ENCODE measurements around the gene TGFBR1.

TGFBR1 gene

DNA sequence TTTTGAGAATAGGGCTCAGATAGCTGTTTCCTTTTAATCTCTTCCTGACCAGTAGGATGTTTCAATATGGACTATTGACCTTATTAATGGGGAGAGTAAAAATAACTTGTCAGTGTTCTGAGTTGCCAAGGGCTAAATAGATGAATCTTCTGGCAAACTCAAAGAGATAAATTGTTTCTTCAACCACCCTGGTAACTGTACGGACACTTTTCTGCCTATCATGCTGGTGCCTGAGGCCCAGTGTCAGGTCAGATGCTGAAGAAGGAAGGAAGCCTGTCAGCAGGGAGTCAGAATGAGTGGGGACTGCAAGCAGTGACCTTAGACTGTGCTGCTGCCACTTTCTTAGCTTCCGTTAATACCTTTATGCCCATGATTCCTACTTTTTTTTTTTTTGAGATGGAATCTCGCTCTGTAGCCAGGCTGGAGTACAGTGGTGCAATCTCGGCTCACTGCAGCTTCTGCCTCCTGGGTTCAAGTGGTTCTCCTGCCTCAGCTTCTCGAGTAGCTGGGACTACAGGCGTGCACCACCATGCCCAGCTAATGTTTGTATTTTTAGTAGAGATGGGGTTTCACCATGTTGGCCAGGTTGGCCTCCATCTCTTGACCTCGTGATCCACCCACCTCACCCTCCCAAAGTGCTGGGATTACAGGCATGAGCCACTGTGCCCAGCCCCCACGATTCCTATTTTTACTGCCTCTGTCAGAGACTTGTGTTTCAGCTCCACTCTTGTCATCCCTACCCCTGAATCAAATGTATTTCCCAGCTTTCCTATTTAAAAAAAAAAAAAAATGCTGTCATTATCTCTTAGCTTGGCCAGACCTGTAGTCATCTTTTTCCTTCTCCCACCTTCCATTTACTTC is 33.7 kb downstream of the TGFBR1 start:
- no peak for DNase-seq

DNA sequence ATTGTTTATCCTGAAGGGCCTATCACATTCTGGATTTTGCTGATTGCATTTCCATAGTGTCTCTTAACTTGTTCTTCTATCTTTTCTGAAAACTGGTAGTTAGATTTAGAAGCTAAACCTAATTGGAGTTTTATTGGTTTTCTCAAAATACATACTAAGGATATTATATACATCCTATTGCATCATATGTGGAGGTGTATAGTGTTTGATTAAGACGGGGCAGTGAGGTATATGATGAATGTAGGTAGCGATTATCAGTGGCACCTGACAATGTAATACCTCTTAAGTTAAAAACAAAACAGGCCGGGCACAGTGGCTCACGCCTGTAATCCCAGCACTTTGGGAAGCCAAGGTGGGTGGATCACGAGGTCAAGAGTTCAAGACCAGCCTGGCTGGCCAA is 35.0 kb downstream of the TGFBR1 start:
- DNase-seq = no peak

DNA sequence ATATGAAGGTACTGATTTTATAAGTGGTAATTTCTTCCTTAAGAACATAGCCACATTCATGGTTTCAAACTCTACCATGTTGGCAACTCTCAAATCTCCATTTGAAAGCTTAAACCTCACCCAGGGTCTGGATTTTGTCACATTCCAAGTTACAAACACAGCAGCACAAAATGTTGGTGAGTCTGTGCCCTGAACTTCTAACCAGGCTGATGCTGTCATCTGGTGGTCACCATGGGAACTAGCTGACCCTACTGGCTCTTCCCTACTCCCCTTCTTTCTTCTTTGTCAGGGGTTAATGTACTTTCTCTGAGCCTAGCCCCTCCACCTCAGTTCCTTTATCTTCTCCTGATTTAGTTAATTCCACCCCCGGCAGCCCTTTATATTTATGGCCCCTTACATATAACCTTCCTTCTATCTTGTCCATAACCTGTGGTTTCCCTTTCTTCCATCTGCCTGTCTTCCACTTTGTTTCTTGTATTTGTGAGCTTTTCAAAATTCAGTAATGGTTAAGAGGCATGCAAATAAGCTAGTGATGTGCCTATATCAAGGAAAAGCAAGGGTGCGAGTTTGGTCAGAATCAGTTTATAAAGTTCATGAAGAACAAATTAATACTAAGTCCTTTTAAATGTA is 35.9 kb downstream of the TGFBR1 start:
- DNase-seq = peak; percentile 36

DNA sequence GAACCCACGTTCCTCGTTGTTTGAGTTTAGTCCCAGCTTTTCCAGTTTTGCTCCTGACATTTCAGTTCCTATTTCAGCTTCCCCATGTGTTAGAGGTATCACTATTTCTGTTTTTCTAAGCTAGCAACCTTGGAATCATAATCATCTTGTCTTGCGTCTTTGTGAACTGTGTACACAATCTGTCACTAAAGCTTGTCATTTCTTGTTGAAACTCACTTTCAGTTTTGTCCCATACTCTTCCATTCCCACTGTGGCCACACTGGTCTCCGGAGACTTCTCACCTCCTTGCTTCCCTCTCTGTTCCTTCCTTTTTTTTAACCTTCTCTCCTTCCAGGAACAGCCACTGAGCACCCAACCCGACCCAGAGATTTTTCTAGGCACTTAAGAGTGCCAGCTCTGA is 36.9 kb downstream of the TGFBR1 start:
- DNase-seq = no peak

DNA sequence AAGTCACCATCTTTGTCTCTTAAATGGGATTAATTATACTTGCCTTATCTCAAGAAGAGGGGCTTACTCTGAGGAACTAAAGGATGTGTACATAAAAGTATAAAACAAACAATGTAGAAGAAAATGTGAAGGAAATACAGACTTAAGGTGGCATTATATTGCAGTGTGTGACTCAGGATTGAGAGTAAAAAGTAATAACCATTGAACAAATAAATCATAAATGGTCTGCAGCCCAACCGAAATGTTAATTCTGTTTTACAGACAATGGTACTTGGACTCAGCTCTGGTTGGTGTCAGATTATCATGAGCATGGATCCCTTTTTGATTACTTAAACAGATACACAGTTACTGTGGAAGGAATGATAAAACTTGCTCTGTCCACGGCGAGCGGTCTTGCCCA is 37.4 kb downstream of the TGFBR1 start:
- no peak for DNase-seq

DNA sequence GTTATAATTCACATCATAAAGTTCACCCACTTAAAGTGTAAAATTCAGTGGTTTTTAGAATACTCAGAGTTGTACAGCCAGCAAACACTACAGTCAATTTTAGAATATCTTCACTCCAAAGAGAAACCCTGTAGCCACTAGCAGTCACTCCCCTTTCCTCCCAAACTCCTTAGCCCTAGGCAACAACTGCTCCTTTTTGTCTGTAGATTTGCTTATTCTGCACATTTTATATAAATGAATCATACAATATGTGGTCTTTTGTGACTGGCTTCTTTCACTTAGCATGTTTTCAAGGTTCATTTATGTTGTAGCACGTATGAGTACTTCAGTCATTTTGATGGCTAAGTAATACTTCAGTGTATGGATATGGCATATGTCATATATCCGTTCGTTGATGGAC is 38.7 kb downstream of the TGFBR1 start:
- DNase-seq = no peak

DNA sequence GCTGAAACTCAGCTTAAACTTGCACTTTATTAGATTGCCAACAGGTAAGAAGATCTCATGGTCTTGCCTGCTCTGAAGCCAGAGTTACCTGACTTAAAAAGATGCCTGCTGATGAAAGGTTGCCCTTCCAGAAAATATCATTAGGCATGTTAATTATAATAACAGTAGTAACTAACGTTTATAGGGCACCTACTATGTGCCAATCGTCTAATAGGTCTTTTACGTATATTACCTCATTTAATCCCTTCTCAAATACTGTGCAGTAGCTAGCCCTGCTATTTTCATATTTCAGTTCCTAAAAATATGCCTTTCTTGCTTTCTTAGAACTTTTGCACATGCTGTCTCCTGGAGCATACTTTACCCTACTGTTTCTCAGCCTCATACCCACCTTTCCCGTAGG is 40.1 kb downstream of the TGFBR1 start:
- DNase-seq = no peak

DNA sequence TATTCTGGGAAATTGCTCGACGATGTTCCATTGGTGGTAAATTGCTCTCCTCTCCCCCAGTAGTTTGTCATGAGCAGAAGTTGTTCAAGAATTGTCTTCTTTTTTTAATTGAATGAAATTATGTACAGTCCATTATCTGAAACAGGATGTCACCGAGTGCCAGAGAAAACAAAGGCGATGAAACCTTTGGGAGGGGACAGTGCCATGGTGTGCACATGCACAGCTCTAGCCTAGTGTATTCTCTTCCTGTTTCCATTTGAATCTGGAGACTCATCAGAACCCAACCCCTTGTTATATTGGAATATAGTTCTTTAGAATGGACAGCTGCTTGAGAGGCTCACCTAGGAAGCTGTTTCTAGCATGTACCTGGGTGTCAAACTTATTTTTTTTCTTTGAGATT is 41.7 kb downstream of the TGFBR1 start:
- DNase-seq = no peak

DNA sequence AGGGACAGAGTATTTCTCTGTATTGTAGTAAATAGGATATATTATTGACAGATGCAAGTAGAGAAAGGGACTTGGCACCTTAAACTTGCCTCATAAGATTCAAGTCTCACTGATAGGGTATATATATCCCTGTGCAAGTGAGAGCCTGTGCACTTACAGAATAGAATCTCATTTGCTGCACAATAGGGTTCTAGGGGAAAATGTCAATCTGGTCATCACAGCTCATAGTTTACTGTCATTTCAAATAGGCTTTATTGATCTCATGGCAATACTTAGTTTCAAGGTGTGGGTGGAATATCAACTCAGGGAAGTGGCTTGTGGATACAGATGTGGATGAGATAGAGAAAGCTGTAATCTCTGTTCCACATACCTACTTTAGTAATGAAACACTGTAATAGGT is 42.3 kb downstream of the TGFBR1 start:
- no peak for DNase-seq

DNA sequence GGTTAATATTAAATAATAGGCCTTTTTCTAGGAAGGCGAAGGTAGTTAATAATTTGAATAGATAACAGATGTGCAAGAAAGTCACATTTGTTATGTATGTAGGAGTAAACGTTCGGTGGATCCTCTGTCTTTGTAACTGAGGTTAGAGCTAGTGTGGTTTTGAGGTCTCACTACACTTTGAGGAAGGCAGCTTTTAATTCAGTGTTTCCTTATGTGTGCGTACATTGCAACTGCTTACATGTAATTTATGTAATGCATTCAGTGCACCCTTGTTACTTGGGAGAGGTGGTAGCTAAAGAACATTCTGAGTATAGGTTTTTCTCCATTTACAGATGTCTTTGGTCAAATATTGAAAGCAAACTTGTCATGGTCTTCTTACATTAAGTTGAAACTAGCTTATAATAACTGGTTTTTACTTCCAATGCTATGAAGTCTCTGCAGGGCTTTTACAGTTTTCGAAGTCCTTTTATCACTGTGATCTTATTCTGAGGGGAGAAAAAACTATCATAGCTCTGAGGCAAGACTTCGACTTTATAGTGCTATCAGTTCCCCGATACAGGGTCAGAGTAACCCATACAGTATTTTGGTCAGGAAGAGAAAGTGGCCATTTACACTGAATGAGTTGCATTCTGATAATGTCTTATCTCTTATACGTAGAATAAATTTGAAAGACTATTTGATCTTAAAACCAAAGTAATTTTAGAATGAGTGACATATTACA is 45.7 kb downstream of the TGFBR1 start:
- DNase-seq = no peak

DNA sequence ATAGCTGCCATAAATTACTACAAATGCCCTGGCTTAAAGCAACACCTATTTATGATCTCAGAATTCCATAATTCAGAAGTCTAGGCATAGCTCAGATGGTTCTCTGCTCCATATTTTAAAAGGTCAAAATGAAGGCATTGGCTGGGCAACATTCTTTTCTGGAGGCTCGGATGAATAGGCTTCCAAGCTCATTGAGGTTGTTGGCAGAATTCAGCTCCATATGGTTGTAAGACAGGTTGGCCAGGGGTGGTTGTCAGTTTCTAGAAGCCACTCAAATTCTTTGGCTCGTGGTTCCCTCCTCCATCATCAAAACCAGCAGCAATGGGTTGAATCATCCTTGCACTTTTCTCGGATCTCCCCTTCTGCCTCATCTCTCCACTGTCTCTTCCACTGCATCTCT is 49.4 kb downstream of the TGFBR1 start:
- no peak for DNase-seq

DNA sequence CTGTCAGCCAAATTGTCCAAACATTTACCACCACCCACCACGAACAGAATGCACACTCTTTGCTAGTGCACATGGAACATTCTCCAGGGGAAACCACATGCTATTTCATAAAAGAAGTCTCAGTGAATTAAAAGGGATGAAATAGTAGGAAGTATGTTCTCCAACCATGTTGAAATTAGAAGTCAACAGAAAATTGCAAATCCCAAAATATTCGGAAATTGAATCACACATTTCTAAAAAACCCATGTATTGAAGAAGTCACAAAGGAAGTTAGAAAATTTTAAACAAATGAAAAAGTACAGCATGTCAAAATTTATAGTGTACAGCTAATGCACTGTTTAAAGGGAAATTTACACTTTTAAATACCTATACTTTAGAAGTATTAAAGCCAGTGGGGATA is 50.8 kb downstream of the TGFBR1 start:
- no peak for DNase-seq

DNA sequence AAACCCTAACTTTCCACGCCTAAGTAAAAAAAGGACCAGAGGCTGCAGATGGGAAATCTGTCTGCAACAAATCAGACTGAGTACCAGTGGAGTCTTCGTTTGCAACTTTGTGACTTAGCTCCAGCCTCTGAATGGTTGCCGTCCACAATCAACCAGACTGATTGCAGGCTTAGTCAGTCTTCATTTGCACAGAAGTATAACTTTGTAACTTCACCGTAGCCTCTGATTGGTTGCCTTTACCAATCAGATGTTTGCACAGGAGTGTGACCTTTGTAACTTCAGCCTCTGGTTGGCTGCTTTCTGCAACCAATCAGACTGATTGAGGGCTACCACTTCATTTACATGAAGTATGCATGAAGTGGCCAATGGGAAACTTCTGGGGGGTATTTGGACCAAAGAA is 53.7 kb downstream of the TGFBR1 start:
- no peak for DNase-seq

DNA sequence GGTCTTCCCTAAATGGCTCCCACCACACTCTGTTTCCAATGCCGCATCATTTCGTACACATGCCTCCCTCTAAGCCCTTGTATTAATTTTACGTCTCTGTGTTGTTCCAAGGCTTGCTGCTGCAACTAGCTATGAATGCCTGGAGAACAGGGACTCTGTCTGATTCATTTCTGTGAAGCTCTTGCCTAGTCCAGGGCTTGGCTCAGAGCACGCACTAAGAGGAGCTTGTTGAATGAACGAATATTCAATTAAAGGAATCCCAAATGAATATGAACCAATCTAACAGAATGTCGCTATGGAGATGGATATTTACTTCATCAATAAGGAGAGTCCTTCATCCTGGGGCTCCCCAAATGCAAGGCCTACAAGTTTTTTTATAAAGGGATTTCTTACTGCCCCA is 55.3 kb downstream of the TGFBR1 start:
- DNase-seq = no peak

DNA sequence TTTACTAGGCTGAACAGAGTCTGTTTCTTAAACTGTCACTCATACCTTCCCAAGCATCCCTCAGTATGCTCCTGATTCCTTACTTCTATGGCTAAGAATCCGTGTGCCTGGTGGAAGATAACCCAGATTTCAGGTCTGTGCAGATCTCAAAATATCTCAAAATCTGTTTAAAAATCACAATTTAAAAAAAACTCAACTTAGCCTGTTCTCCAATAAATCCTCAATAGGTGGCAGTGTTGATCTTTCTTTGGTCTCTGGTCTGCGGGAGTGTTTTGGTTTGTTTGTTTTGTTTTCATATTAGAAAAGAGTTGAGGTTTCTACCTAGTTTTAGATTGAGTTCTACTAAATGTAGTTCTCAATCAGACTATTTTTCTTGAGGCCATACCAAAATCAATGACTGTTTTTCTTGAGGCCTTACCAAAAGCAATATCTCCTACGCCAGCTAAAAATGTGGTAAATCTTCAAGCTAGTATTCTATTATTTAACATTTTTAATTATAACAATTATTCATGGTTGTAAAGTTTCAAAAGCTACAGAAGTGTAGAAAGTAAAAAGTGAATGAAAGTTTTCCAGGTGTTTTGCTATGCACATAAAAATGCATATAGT is 57.9 kb downstream of the TGFBR1 start:
- no peak for DNase-seq

DNA sequence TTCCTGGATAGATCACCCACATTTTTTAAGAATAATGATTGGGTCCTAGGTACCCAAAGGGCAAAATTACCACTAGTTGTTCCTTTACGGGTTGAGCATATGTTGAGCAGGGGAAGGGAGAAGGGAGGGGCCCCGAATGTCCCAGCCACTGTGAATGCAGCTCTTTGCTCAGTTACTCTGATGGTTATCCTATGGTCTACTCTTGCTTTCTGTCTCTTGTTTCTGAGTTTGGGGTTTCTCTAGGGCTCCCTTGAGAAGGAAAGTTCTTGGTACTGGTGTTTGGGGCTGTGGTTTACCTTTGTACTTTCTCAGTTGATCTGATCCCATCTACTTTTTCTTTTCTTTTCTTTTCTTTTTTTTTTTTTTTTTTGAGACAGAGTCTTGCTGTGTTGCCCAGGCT is 61.2 kb downstream of the TGFBR1 start:
- DNase-seq = no peak

DNA sequence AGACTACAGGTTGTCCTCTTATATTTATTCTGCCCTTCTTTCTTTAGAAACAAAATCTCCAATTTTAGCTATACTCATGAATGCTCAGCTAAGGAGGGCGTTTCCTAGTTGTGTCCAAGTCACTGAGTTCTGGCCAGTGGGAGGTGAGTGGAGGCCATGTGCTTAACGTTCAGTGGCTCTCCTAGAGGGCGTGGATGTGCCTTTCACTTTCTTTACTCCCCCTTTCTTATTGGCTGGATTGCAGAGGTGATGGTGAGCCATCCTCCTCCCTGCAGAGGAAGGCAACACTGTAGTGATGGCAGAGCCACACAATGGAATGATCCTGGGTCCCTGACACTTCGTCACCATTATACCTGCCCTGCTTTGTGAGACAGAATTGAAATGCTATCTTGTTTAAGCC is 62.2 kb downstream of the TGFBR1 start:
- no peak for DNase-seq

DNA sequence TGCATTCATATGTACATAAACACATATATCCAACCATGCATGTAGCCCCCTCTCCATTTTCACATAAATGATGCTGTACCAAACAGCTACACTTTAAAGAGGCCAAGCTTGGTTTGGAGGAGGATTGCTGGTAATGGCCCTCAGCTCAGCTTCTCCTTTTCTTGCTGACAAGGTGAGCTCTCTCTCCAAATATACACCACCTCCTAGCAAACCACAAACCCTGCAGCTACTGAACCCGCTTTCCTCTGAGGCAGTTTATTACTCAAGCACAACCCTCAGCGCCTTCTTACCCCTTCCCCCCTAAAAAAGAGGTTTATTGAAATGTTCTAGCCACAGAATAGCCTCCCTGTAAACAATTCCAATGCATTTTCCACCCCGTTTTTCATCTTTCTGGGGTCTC is 62.8 kb downstream of the TGFBR1 start:
- no peak for DNase-seq

DNA sequence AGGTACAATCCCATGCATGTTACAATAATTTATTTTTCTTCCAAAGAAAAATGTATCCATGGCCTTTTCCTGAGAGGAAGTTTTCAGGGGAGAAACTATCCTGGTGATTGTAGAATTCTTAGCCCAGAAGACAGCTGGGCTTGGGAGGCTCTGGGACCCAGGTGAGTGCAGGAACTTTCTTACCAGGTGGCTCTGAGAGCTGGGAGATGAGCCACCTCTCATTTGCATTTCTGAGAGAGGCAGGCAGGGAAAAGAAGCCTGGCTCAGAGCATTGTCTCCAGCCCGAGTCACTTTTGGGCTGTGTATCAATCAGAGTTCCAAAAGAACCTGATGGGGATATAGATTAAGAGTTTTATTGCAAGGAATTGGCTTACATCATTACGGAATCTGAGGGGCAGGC is 64.2 kb downstream of the TGFBR1 start:
- DNase-seq = no peak

DNA sequence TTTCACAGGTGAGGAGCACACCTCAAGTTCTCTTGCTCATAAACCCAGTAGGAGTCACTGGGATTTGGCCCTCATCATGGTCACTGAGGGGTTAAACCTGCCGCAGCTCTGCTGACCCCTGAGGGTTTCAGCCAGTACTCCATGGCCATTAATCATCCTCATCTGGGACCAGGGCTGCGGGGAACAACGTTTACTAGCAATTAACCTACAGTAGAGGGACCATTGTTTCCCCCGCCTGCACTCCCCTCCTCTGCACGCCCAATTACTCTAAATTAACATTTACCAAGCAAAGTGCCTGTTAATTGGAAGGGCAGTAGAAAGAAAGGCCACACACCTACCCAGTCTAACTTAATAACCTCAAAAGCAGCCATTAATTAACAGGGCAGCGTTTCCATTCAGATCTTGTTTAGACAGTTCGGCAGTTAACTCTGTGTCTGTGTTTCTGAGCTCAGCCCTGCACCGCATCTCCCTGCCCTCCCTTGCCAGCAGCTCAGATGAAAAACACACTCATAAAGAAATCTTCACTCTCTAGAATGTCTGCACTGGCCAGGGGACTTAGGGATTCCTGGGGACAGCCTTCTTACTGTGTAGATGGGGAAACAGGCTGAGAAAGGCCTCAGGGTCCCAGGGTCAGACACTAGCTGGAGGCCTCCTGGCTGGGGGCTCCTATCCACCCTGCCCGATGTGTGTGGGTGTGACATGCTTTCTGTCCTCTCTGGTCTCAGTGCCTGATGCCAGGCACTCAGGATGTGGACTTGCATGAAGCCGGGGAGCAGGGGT is 65.3 kb downstream of the TGFBR1 start:
- no peak for DNase-seq

DNA sequence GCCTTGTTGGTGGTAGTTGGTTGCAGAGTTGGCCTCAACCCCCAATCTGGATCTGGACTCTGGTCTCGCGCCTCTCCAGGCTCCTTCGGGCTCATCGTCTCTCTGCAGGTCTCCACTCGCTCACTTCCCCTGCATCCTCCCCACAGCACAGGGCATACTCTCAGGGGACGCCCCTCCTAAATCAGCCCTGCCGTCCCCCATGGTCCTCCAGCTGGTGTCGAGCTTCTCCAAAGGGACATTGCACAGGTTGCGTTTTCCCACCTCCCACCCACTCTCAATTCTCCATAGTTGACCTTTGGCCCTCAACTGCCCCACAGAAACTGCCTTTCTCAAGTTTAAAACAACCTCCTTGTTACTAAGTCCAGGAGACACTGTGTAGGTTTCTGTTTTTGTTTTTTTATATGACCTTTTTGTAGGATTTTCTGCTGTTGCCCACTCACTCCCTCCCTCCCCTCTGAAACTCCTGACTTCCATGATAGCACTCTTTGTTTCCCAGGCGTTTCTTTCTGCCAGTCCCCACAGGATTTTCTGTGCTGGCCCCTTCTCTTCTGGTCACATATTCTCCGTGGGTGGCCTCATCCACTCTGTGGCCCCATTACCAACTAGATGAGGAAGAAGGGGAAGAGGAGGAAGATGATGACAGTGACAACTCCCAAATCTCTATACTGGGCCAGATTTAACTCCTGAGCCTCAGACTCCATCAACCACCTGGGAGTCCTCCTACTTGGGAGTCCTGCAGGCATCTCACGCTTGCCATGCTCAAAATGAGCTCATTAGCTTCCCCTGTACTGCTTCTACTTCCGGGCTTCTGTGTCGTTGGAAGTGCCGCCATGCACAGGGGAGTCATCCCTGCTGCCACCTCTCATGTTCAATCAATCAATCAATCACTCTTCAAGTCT is 66.6 kb downstream of the TGFBR1 start:
- DNase-seq = no peak
